BE2C (cell line): Measurements from ENCODE around the gene WSCD1.

ENCODE experiments used
- DNase-seq: peaks from one replicate; pipeline ENCODE4 v3.0.0-alpha.2; 2020
- H3K27me3 ChIP-seq: fragments of 250-450 bp; sonication (Bioruptor Pico); 2 replicates; pipeline ENCODE4 v1.5.1; 2020; ENCODE audit warnings: mild to moderate bottlenecking
- H3K36me3 ChIP-seq: fragments of 250-450 bp; sonication (Bioruptor Pico); 2 replicates; pipeline ENCODE4 v1.5.1; 2020; ENCODE audit warnings: mild to moderate bottlenecking
- H3K4me1 ChIP-seq: fragments of 250-450 bp; sonication (Bioruptor Pico); 2 replicates; pipeline ENCODE4 v1.5.1; 2020
- H3K4me3 ChIP-seq: 2 replicates; pipeline ENCODE4 v1.5.1; 2011; ENCODE audit warnings: low read depth, low read length
- H3K9me3 ChIP-seq: fragments of 250-450 bp; sonication (Bioruptor Pico); 2 replicates; pipeline ENCODE4 v1.5.1; 2020
- TF ChIP-seq, protein P1 (sequence below): IDR thresholded peaks from 2 replicates; pipeline ENCODE4 v1.5.1; 2012; ENCODE audit warnings: mild to moderate bottlenecking, low read depth, low read length

WSCD1 gene

DNA sequence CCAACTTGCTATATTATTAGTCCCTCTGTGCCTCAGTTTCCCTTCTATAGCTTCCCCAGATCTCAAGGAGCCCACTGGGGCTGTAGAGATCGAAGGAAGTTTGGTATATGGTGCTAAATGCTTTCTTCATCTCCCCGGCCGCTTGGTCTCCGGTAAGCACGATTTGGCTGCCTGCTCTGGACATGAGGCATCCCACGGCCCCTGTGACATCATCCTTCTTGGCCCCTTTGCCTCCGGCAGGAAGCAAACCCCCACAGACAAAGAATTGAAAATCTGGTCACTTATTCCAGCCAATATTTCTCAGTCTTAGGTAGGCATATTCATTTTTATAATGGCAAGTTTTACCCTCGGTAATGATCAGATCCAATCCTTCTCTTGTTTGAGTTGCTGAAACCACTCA, 65.8 kb downstream of the WSCD1 start:
- Histone ChIP-seq H3K4me1 (no peaks in the 10 kb centered on the region), H3K27me3 (no peaks in the 10 kb centered on the region), H3K9me3 (no peaks in the 10 kb centered on the region), H3K36me3 (no peaks in the 10 kb centered on the region), H3K4me3 (no peak overlapping the region)
- TF ChIP-seq, protein P1, sequence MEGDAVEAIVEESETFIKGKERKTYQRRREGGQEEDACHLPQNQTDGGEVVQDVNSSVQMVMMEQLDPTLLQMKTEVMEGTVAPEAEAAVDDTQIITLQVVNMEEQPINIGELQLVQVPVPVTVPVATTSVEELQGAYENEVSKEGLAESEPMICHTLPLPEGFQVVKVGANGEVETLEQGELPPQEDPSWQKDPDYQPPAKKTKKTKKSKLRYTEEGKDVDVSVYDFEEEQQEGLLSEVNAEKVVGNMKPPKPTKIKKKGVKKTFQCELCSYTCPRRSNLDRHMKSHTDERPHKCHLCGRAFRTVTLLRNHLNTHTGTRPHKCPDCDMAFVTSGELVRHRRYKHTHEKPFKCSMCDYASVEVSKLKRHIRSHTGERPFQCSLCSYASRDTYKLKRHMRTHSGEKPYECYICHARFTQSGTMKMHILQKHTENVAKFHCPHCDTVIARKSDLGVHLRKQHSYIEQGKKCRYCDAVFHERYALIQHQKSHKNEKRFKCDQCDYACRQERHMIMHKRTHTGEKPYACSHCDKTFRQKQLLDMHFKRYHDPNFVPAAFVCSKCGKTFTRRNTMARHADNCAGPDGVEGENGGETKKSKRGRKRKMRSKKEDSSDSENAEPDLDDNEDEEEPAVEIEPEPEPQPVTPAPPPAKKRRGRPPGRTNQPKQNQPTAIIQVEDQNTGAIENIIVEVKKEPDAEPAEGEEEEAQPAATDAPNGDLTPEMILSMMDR: no peak
- DNase-seq: no peak

DNA sequence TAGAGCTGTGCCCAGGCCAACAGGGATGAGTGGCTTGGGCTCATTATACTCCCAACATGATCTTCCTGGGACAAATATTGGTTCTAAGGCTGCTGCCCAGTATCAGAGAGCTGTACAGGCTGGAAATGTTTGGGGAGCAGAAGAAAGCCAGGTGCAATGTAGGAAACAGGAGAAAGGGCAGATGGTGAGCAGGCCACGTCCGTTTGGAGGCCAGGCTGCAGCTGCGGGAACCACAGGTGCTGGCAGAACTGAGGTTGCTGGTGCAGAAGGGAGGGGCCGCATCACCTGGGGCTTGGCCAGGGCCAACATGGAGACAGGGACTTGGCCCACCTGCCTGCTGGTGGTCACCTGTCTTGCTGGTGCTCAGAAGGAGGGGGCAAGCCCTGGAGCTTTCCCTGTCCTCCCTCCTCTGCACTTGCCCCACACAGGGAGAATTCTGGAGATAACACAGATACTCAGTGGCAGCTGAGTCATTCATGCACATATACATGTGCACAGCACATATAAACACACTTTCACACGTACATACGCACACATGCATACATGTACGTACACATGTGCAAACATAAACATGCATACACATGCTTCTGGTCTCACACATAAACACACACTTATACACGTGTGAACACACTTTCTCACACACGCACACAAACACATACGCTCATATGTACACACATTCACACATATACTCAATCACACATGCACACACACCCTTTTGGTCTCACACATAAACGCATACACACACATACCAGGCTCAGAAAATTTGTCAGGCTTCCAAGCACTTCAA, 67.7 kb downstream of the WSCD1 start:
- Histone ChIP-seq H3K27me3 (no peaks in the 10 kb centered on the region), H3K36me3 (no peaks in the 10 kb centered on the region), H3K4me1 (no peaks in the 10 kb centered on the region), H3K4me3 (no peak overlapping the region), H3K9me3 (no peaks in the 10 kb centered on the region)
- DNase-seq: no peak
- TF ChIP-seq, protein P1: no peak

DNA sequence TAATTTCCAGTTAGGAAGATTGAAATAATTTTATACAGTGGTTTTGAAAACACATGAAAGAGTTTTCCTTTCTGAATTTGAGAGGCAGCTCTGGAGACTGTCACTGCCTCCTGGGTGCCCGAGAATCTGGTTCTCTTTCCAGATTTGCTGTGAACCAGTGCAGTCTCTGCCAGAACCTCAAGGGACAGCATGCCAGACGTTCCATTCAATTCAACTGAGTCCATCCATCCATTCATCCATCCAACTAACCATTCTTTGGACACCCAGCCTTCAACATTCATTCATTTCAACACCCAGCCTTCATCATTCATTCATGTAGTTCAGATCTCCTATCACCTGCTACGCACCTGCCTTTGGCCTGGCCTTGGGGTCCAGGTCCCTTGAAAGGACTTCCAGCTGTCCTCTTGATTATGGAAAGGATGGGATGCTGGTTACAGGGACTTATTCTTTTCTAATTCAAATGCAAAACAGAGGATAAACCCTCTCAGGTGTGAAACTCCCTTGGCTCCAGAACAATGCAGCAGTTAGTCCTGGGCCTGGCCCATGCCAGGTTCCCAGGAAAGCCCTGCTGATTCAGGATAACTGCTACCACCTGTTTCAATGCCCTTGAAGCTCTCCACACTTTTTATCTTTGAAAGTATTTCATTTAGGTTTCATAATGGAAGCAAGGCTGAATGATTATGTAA, 68.7 kb downstream of the WSCD1 start:
- H3K9me3 ChIP-seq: no peaks in the 10 kb centered on the region
- TF ChIP-seq, protein P1: no peak
- H3K27me3 ChIP-seq: no peaks in the 10 kb centered on the region
- DNase-seq: no peak
- H3K36me3 ChIP-seq: no peaks in the 10 kb centered on the region
- H3K4me1 ChIP-seq: no peaks in the 10 kb centered on the region
- no peak overlapping the region for H3K4me3 ChIP-seq

DNA sequence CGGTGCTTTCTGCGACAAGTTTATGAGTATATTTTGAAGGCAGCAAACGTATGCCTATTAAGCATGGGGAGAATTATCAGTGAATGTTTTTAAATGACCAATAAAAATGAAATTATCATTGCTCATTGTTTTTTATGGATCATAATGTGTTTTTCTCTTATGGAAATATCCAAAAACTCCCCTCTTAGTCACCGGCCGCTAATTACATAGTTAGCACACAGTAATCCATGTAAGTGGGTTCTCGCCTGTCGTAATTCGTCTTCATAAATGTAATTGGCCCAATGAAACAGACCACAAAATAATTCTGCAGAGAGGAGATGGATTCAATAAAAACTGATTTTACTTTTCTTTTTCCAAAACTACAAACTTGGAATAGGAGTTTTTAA, 69.3 kb downstream of the WSCD1 start:
- H3K4me1 ChIP-seq: no peaks in the 10 kb centered on the region
- no peaks in the 10 kb centered on the region for H3K9me3 ChIP-seq
- no peaks in the 10 kb centered on the region for H3K36me3 ChIP-seq
- TF ChIP-seq, protein P1: no peak
- DNase-seq: no peak
- H3K27me3 ChIP-seq: no peaks in the 10 kb centered on the region
- no peak overlapping the region for H3K4me3 ChIP-seq

DNA sequence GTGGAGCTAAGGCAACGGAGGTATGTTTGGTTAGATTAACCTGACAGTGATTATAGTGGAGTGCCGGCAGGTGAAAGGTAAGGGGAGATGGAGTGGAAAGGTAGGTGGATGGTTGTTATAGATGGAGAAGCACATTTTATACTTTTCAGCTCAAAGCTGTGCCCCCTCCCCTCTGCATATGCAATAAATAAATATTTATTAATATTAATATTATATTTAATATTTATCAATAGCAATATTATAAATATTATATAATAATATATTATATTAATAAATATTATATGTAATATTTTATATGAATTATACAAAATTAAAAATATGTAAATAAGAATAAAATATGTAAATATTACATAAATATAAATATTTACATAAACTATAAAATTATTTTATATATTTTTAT, 70.0 kb downstream of the WSCD1 start:
- Histone ChIP-seq H3K36me3 (no peaks in the 10 kb centered on the region), H3K9me3 (no peaks in the 10 kb centered on the region), H3K4me3 (no peak overlapping the region), H3K4me1 (no peaks in the 10 kb centered on the region), H3K27me3 (no peaks in the 10 kb centered on the region)
- DNase-seq: no peak
- TF ChIP-seq, protein P1: no peak

DNA sequence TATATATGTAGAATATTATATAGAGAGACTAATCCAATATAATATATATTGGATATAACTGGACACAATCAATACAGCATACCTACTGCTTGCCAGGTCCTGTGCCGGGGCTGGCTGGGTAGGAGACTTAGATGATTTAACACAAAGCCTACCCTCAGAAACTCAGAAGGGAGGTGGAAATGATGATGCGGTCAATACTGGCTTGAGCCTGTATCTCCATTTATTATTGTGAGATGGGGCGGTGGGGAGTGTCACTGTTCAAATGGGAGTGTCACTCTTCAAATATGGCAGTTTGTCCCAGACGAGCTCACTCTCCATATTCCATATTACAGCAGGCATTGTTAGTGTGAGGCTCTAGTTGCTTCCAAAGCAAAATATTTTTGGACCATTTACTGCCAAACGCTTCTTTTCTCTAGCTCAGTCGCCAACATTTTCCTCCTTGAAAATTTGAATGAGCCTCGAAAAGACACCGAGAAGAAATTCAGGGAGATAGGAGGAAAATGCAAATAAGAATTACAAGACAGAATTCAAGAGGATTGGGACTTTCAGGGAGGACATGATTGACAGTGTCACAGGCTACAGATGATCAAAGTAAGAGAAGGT, 70.7 kb downstream of the WSCD1 start:
- Histone ChIP-seq H3K27me3 (no peaks in the 10 kb centered on the region), H3K9me3 (no peaks in the 10 kb centered on the region), H3K4me1 (no peaks in the 10 kb centered on the region), H3K4me3 (no peak overlapping the region), H3K36me3 (no peaks in the 10 kb centered on the region)
- DNase-seq: no peak
- TF ChIP-seq, protein P1: no peak
